ENCODE data around the gene RTEL1. TPM values are rescaled to one million over a fixed set of nuclear protein-coding genes. Genes with fewer than 3 reads are reported as not detected.

Gene RTEL1, protein sequence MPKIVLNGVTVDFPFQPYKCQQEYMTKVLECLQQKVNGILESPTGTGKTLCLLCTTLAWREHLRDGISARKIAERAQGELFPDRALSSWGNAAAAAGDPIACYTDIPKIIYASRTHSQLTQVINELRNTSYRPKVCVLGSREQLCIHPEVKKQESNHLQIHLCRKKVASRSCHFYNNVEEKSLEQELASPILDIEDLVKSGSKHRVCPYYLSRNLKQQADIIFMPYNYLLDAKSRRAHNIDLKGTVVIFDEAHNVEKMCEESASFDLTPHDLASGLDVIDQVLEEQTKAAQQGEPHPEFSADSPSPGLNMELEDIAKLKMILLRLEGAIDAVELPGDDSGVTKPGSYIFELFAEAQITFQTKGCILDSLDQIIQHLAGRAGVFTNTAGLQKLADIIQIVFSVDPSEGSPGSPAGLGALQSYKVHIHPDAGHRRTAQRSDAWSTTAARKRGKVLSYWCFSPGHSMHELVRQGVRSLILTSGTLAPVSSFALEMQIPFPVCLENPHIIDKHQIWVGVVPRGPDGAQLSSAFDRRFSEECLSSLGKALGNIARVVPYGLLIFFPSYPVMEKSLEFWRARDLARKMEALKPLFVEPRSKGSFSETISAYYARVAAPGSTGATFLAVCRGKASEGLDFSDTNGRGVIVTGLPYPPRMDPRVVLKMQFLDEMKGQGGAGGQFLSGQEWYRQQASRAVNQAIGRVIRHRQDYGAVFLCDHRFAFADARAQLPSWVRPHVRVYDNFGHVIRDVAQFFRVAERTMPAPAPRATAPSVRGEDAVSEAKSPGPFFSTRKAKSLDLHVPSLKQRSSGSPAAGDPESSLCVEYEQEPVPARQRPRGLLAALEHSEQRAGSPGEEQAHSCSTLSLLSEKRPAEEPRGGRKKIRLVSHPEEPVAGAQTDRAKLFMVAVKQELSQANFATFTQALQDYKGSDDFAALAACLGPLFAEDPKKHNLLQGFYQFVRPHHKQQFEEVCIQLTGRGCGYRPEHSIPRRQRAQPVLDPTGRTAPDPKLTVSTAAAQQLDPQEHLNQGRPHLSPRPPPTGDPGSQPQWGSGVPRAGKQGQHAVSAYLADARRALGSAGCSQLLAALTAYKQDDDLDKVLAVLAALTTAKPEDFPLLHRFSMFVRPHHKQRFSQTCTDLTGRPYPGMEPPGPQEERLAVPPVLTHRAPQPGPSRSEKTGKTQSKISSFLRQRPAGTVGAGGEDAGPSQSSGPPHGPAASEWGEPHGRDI (N-terminal part only)
- 10 to 100 TPM; 36.4 to 49.8 (median 43.2) TPM for total RNA-seq
- 10 to 100 TPM in 2 of 3 donors, 1 to 10 TPM in 1; 7.3 to 23.1 (median 19.1) TPM for polyA plus RNA-seq
- long read RNA-seq, donor 1, result 0 reads
- long read RNA-seq, donor 2, result 0 reads

DNA sequence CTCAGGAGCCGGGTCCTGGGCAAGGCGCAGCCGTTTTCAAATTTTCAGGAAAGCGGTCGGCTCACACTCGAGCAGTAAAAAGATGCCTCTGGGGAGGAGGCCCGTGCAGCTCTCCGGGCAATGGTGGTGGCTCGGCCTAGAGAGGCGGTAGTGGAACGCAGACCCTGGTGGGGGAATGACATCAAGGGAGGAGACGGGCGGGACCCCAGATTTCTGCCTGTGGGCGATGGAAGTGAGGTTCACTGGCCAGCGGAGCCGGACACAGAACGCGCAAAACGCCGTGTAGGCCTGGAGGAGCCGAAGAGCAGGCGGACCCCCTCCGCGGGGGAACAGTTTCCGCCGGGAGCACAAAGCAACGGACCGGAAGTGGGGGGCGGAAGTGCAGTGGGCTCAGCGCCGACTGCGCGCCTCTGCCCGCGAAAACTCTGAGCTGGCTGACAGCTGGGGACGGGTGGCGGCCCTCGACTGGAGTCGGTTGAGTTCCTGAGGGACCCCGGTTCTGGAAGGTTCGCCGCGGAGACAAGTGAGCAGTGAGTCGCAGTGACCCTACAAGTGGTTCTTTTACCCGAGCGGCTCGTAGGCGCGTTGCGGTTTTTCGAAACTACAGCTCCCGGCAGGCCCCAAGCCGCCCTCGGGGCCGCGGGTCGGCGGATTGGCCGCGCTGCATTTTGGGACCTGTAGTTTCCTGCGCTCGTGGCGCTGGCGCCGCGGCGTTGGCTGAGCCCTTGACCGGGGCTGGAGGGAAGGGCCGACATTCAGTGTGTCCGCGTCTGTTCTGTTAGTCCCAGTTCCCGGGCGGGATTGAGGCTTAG is at the start of gene RTEL1:
RTEL1 (plus strand) TSS at position 376 of the 812 bp plus-strand sequence. CDS start 1,091 bp downstream, outside the sequence.
- WGBS, 5 donors, result 2 to 6% (median 3%) methylated on average over 42 to 73 of the region's 73 CpGs
- peak within 1 kb of the TSS; percentile 81 to 95 (median 88) for H3K27ac ChIP-seq
- peaks cover 0 to 25% (median 0%) of the 10 kb centered on the region in 7 donors for H3K27me3 ChIP-seq (replicated peaks in 1 of 7)
- H3K36me3 ChIP-seq, result peaks cover 0 to 32% (median 25%) of the 10 kb centered on the region in 6 donors
- intact Hi-C loops (cut with DNase I; ENCODE audit: low total_unique reads), result loop anchor here (10.0 kb wide), 1 partner anchor 123 kb away; the partner anchor contains the start of gene PTK6
- no peaks in the 10 kb centered on the region for H3K9me3 ChIP-seq
- H3K4me3 ChIP-seq, result peak within 1 kb of the TSS; percentile 73 to 95 (median 78)
- TF ChIP-seq, protein P1, sequence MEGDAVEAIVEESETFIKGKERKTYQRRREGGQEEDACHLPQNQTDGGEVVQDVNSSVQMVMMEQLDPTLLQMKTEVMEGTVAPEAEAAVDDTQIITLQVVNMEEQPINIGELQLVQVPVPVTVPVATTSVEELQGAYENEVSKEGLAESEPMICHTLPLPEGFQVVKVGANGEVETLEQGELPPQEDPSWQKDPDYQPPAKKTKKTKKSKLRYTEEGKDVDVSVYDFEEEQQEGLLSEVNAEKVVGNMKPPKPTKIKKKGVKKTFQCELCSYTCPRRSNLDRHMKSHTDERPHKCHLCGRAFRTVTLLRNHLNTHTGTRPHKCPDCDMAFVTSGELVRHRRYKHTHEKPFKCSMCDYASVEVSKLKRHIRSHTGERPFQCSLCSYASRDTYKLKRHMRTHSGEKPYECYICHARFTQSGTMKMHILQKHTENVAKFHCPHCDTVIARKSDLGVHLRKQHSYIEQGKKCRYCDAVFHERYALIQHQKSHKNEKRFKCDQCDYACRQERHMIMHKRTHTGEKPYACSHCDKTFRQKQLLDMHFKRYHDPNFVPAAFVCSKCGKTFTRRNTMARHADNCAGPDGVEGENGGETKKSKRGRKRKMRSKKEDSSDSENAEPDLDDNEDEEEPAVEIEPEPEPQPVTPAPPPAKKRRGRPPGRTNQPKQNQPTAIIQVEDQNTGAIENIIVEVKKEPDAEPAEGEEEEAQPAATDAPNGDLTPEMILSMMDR (IDR thresholded peaks at IDR 0.05 in 8 of 11, conservative IDR thresholded peaks at IDR 0.05 in 3 of 11), result peak in 5 of 11 experiments; percentile 13 to 41 (median 27)
- TF ChIP-seq POLR2A (IDR thresholded peaks at IDR 0.05), result peak in 1 of 3 donors; percentile 16
- TF ChIP-seq POLR2AphosphoS5 (IDR thresholded peaks at IDR 0.05), result peak; percentile 78 to 89 (median 82)
- H3K4me1 ChIP-seq, result peaks cover 16 to 60% (median 42%) of the 10 kb centered on the region in 6 donors
- peak; percentile 97 for DNase-seq

DNA sequence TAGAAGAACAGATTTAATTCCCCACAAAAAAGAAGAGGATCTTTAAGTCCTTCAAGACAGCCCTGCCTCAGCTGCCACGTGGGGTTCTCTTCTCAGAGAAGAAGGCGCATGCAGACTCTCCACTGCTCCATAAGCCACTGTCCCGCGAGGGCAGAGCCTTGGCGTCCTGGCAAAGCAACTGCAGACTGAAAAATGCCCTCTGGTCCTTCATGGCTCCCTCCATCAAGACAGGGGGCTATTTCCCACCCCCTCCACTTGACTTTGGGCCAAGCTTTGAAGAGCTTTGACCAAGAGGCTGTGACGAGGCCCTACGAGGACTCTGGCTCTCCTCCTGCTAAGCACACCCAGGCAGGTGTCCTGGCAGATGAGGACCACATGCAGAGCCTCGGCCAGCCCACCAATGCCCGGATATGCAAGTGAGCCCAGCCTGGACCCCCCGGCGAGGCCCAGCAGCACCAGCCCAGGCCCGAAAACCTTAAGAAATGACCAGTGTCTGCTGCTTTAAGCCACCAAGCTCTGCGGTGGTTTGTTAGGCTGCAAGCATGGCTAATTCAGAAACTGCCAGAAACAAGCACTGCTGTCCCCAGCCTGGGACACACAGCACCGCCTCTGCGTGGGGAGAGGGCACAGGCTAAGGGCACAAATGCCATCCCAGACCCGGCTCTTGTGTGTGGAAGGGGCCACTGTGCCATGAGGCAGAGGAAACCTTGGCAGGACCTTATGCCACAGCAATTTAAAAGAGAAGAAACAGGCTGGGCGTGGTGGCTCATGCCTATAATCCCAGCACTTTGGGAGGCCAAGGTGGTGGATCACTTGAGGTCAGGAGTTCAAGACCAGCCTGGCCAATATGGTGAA is 47.3 kb upstream of the RTEL1 start:
- WGBS, 5 donors, result 88 to 95% (median 92%) methylated on average over 17 of the region's 17 CpGs
- peak; percentile 58 for DNase-seq
- Histone ChIP-seq H3K36me3 (peaks cover 0 to 34% (median 5%) of the 10 kb centered on the region in 6 donors), H3K27me3 (replicated peaks in 1 of 7) (no peaks in the 10 kb centered on the region), H3K9me3 (no peaks in the 10 kb centered on the region), H3K4me1 (peaks cover 0 to 50% (median 25%) of the 10 kb centered on the region in 6 donors), H3K4me3 (no peak overlapping the region), H3K27ac (no peak overlapping the region)
- TF ChIP-seq, protein P1 (IDR thresholded peaks at IDR 0.05 in 8 of 11, conservative IDR thresholded peaks at IDR 0.05 in 3 of 11), result no peak
- no peak for TF ChIP-seq POLR2A (IDR thresholded peaks at IDR 0.05)
- no peak for TF ChIP-seq POLR2AphosphoS5 (IDR thresholded peaks at IDR 0.05)
- intact Hi-C loops (cut with DNase I; ENCODE audit: low total_unique reads), result no loop called here

DNA sequence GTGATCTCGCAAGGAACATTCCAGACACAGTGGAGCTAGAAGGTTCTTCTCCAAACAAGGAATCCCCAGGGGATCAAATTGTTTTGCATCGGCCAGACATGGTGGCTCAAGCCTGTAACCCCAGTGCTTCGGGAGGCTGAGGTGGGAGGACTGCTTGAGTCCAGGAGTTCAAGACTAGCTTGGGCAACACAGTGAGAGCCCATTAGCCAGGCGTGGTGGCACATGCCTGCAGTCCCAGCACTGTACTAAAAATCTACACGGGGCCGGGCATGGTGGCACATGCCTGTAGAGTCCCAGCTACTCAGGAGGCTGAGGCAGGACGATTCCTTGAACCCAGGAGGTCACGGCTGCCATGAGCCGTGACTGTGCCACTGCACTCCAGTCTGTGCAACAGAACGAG is 46.5 kb upstream of the RTEL1 start:
- Histone ChIP-seq H3K4me3 (no peak overlapping the region), H3K4me1 (peaks cover 0 to 43% (median 25%) of the 10 kb centered on the region in 6 donors), H3K27me3 (replicated peaks in 1 of 7) (no peaks in the 10 kb centered on the region), H3K27ac (peak overlapping the region in 7 of 8 donors; percentile 62 to 83 (median 75)), H3K9me3 (no peaks in the 10 kb centered on the region), H3K36me3 (peaks cover 0 to 42% (median 11%) of the 10 kb centered on the region in 6 donors)
- intact Hi-C loops (cut with DNase I; ENCODE audit: low total_unique reads), result no loop called here
- WGBS, 5 donors, result 88 to 94% (median 90%) methylated on average over 10 of the region's 10 CpGs
- peak; percentile 55 for DNase-seq
- no peak for TF ChIP-seq POLR2A (IDR thresholded peaks at IDR 0.05)
- TF ChIP-seq, protein P1 (IDR thresholded peaks at IDR 0.05 in 8 of 11, conservative IDR thresholded peaks at IDR 0.05 in 3 of 11), result no peak
- no peak for TF ChIP-seq POLR2AphosphoS5 (IDR thresholded peaks at IDR 0.05)
